ENCODE data around the gene NUDT15.
"Not testable (repeated sequence)": the region's sequence is repeated elsewhere in the genome, so short reads cannot be mapped to it uniquely, and the experiment has no call there.

NUDT15 gene

DNA sequence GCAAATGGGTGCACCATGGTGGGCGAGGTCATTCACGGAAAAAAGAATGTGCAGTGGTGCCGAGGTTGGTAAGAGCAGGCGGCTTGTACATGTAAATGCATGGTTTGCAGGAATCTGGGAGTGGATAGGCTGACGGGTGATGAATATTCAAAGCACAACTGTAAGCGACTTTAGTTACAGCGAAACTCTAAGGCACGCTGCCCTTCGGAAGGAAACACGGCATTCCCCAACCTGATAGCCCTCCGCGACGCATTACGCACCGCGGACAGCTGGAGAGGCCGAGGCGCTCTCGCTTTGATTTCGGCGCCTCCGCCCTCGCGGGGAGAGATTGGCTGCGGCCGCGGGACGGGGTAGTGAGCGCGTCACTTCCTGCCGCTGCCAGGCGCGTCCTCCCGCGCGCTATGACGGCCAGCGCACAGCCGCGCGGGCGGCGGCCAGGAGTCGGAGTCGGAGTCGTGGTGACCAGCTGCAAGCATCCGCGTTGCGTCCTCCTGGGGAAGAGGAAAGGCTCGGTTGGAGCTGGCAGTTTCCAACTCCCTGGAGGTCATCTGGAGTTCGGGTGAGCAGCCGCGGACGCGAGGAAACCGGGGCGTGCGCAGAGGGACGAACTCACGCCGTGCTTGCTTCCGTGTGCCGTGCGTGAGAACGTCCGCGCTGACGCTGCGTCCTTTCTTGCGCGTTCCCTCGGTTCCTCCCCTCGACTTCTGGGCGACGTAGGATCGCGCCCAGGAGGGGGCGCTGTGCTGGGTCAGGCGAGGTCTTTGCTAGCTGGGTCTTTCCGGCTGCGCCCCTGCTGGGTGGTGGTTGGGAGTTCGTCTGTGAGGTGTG is at the start of gene NUDT15:
Gene NUDT15, plus strand, starts transcription at position 381 of the 828 bp plus-strand sequence. Its CDS starts 21 bp downstream, at position 402.
- peaks cover 20 to 27% (median 23%) of the 10 kb centered on the region in 11 experiments for H3K9me3 ChIP-seq (replicated peaks in 1 of 11)
- peaks cover 14 to 63% (median 45%) of the 10 kb centered on the region in 11 experiments for H3K36me3 ChIP-seq
- H3K4me3 ChIP-seq, result peak within 1 kb of the TSS; percentile 57 to 79 (median 70)
- no peak for TF ChIP-seq Cebpa-rat (IDR thresholded peaks at IDR 0.05)
- H3K27ac ChIP-seq, result peak within 1 kb of the TSS; percentile 84 to 99 (median 92)
- peak within 1 kb of the TSS; percentile 83 to 97 (median 90) for H3K9ac ChIP-seq
- peaks cover 26 to 45% (median 30%) of the 10 kb centered on the region in 10 experiments for H3K4me1 ChIP-seq
- H3K4me2 ChIP-seq, result peak within 1 kb of the TSS; percentile 79 to 96 (median 88)
- H3K27me3 ChIP-seq, result no peaks in the 10 kb centered on the region
- H4K20me1 ChIP-seq, result peaks cover 0 to 12% (median 0%) of the 10 kb centered on the region in 11 experiments; a peak in 1 of 22 replicates

DNA sequence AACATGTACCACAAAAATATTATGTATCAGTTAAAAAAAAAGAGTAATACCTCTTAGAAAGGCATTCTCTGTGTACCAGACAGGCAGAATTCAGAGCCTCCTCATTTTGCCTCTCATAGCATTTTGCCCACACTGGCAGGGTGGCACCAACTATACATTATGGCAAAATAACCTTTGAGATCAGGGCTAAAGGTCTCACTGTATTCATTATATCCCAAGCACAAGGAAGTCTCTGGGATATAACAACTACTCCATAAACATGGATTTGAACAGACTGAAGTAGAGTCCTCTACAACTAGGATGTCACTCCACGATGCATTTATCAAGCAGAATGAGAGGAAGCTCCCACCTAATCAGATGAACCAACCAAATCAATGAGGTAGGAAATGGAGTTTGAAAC is 47.1 kb upstream of the NUDT15 start:
- no peak overlapping the region for H3K4me3 ChIP-seq
- H3K36me3 ChIP-seq, result peaks cover 77 to 97% (median 93%) of the 10 kb centered on the region in 11 experiments
- no peaks in the 10 kb centered on the region for H3K27me3 ChIP-seq
- no peak overlapping the region for H3K27ac ChIP-seq
- peaks cover 0 to 33% (median 0%) of the 10 kb centered on the region in 11 experiments; a peak in 4 of 22 replicates for H4K20me1 ChIP-seq
- no peak overlapping the region for H3K4me2 ChIP-seq
- no peak for TF ChIP-seq Cebpa-rat (IDR thresholded peaks at IDR 0.05)
- no peak overlapping the region for H3K9ac ChIP-seq
- H3K4me1 ChIP-seq, result no peaks in the 10 kb centered on the region
- peaks cover 0 to 13% (median 4%) of the 10 kb centered on the region in 11 experiments; a peak in 10 of 22 replicates for H3K9me3 ChIP-seq (replicated peaks in 1 of 11)

DNA sequence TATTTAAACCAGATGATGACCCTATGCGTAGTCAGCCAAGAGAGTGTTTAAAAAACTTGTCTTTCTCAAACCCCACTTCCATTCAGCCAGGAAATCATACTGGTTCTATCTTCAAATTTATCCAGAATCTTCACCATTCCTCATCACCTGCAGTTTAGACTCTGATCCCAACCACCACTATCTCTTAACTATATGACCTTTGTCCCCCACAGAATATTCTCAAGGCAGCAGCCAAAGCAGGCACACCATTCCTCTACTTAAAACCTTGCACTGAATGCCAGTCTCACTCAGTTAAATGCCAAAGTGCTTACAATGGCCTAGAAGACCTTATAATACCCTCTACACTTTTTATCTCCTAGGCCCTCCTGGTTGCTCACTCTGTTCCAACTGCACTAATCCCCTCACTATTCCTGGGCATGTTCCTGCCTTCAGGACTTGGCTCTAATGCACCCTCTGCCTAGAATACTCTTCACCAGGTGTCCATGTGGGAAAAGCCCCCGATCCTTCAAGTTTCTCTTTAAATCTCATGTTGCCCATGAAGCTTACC is 46.5 kb upstream of the NUDT15 start:
- H3K27me3 ChIP-seq, result no peaks in the 10 kb centered on the region

DNA sequence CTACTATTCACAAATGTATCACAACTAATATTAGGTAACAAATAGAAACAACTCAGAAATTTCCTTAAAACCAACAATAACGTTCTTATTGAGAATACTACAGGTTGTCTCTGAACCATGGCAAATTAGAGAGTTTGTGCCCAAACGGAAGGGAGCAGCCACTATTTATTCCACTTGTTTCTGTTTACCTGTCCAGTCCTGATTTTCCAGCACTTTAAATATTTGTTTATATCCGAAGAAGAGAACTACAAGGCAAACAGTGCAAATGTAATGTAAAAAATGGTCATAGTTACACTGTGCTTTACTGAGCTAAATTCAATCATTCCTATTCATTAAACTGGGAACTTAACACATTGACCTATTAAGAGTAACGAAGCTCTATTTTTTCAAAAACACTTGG is 45.7 kb upstream of the NUDT15 start:
- no peak for TF ChIP-seq Cebpa-rat (IDR thresholded peaks at IDR 0.05)
- Histone ChIP-seq H3K27me3 (no peaks in the 10 kb centered on the region), H3K4me2 (no peak overlapping the region), H3K4me3 (no peak overlapping the region), H3K27ac (no peak overlapping the region), H3K4me1 (no peaks in the 10 kb centered on the region), H3K36me3 (peaks cover 73 to 96% (median 92%) of the 10 kb centered on the region in 11 experiments), H3K9ac (no peak overlapping the region), H3K9me3 (replicated peaks in 1 of 11) (no peaks in the 10 kb centered on the region), H4K20me1 (peaks cover 0 to 35% (median 0%) of the 10 kb centered on the region in 11 experiments; a peak in 4 of 22 replicates)

More for the DNA sequence above, 46.5 kb upstream of the NUDT15 start:
- Histone ChIP-seq H4K20me1 (peaks cover 0 to 33% (median 0%) of the 10 kb centered on the region in 11 experiments; a peak in 4 of 22 replicates), H3K9me3 (replicated peaks in 1 of 11) (peaks cover 0 to 8% (median 2%) of the 10 kb centered on the region in 11 experiments; a peak in 9 of 22 replicates), H3K36me3 (peaks cover 73 to 96% (median 92%) of the 10 kb centered on the region in 11 experiments), H3K4me2 (no peak overlapping the region), H3K9ac (no peak overlapping the region), H3K27ac (no peak overlapping the region), H3K4me3 (no peak overlapping the region), H3K4me1 (no peaks in the 10 kb centered on the region)
- TF ChIP-seq Cebpa-rat (IDR thresholded peaks at IDR 0.05), result no peak

DNA sequence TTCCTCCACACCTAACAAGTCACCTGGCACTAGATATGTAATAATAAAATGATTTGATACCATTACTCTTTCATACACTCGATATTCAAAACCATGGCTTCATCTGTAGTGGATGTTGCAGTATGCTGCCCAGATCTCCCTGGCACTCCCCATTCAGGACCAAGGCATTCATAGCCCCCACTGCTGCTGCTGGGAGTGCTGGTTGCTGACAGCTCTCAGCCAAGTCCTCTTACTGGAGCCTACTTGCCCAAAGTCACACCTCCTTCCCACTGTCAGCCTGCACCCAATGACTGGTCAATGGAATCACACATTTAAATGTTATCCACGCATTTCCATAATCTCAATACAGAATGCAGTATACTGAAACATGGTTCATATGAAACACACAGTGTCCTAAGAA is 40.1 kb upstream of the NUDT15 start:
- H3K27me3 ChIP-seq, result no peaks in the 10 kb centered on the region
- H3K4me2 ChIP-seq, result no peak overlapping the region

DNA sequence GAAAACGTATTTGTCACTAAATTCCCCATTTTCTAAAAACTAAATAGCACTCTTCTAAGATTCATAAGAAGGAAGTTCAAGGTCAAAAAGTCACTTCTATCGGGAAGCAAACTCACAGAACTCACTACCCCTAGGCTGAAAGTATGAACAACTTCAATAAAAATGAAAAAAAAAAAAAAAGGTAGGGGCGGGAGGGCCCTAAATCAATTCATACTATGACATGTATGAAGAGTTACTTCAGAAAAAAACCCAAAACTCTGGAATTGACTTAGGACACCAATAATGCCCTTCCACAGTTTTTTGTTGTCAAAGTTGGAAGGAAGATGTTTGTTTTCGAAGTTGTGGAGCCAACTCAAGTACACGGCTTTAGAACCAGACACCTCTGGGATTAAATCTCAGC is 37.6 kb upstream of the NUDT15 start:
- TF ChIP-seq Cebpa-rat (IDR thresholded peaks at IDR 0.05), result no peak
- Histone ChIP-seq H3K9ac (peak overlapping the region; percentile 84 to 94 (median 89)), H3K27ac (peak overlapping the region in 3 of 11 experiments; percentile 87 to 89 (median 87); a peak in 3 of 22 replicates), H3K4me2 (peak overlapping the region; percentile 77 to 94 (median 89)), H3K36me3 (peaks cover 21 to 39% (median 28%) of the 10 kb centered on the region in 11 experiments; a peak in 21 of 22 replicates), H3K9me3 (replicated peaks in 1 of 11) (no peaks in the 10 kb centered on the region), H4K20me1 (peaks cover 0 to 37% (median 7%) of the 10 kb centered on the region in 11 experiments; a peak in 8 of 22 replicates), H3K4me1 (peaks cover 14 to 36% (median 19%) of the 10 kb centered on the region in 10 experiments), H3K27me3 (no peaks in the 10 kb centered on the region), H3K4me3 (peak overlapping the region; percentile 79 to 100 (median 95))

More for the DNA sequence above, 40.1 kb upstream of the NUDT15 start:
- no peak overlapping the region for H3K27ac ChIP-seq
- H3K4me1 ChIP-seq, result peaks cover 14 to 27% (median 18%) of the 10 kb centered on the region in 10 experiments
- TF ChIP-seq Cebpa-rat (IDR thresholded peaks at IDR 0.05), result no peak
- H3K9me3 ChIP-seq (replicated peaks in 1 of 11), result no peaks in the 10 kb centered on the region
- H3K9ac ChIP-seq, result no peak overlapping the region
- H4K20me1 ChIP-seq, result peaks cover 0 to 42% (median 7%) of the 10 kb centered on the region in 11 experiments; a peak in 8 of 22 replicates
- no peak overlapping the region for H3K4me3 ChIP-seq
- H3K36me3 ChIP-seq, result peaks cover 37 to 63% (median 53%) of the 10 kb centered on the region in 11 experiments

DNA sequence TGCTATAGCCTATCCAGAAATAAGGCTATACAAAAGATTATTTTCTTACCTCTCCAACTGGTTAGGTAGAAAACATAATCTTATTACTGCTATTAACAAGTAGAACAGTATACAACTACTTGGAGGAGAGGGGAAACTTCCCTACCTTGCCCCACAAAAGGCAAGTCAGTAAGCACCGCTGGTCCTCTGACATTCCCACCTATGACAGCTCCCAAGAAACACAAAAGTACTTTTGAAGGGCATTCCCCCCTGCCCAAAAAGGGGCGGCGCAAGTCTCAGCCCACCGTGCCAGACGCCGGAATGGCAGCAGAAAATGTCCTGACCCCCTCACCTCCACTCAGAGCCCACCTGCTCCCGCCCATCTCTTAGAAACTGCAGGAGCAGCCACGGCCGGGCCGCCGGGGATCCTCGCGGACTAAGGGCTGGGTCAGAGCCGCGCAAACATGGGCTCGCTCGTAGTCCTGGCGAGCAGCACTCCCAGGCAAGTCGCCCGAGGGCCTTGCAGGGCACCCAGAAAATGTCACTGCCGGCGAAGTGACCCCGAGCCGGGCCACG is 36.9 kb upstream of the NUDT15 start:
- no peak for TF ChIP-seq Cebpa-rat (IDR thresholded peaks at IDR 0.05)

DNA sequence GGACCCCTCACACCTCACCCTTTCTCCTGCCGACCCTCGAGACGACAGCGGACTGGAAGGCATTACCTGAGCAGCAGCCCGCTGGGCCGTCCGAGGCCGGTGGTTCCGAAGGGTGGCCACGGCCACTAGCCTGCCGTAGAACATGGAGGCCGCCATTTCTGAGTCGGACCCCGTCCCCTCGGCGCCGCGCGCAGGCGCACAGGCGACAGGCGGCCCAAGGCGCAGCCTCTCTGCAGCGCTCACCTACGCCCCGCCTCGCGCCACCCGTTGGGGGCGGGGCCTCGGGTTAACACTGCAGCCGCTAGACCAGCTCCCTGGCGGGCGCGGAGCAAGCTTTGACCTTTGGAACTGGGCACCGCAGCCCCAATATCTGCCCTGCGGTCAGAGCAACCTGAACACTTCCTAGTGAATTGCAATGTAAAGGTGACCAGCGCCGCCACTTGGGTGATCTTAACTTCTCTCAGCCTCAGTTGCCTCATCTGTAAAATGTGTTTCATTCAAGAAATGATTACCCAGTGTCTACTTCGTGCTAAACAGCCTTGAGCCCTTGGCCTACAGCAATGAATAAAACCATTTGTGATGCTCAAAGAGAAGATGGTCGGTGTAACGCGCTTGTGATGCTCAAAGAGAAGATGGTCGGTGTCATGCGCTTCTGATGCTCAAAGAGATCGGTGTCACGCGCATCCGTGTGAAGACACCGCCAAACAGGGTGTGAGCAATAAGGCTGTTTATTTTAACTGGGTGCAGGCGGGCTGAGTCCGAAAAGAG is 36.2 kb upstream of the NUDT15 start, which contains the start of gene SUCLA2:
Gene SUCLA2, minus strand, starts transcription at position 160 of the 768 bp plus-strand sequence. Its CDS starts 4 bp downstream, at position 156.
- H3K27ac ChIP-seq, result peak within 1 kb of the TSS; percentile 77 to 89 (median 82)

More for the DNA sequence above, 36.9 kb upstream of the NUDT15 start:
- Histone ChIP-seq H3K9ac (peak overlapping the region; percentile 84 to 94 (median 89)), H3K27me3 (no peaks in the 10 kb centered on the region), H3K27ac (peak overlapping the region; percentile 77 to 89 (median 82)), H3K4me3 (peak overlapping the region; percentile 79 to 100 (median 95)), H3K4me1 (peaks cover 14 to 36% (median 19%) of the 10 kb centered on the region in 10 experiments), H3K9me3 (replicated peaks in 1 of 11) (no peaks in the 10 kb centered on the region), H4K20me1 (peaks cover 0 to 37% (median 7%) of the 10 kb centered on the region in 11 experiments; a peak in 8 of 22 replicates), H3K4me2 (peak overlapping the region; percentile 77 to 94 (median 89)), H3K36me3 (peaks cover 20 to 33% (median 24%) of the 10 kb centered on the region in 11 experiments; a peak in 21 of 22 replicates)

DNA sequence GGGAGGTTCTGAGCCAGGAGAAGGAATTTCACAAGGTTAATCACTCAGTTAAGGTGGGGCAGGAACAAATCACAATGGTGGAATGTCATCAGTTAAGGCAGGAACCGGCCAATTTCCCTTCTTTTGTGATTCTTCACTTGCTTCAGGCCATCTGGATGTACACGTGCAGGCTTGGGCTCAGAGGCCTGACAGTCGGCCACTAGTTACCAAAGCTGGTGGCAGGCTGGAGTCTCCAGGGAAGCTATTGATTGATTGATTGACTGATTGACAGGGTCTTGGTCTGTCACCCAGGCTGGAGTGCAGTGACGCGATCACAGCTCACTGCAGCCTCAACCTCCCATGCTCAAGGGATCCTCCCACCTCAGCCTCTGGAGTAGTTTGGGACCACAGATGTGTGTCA is 35.5 kb upstream of the NUDT15 start:
- peak overlapping the region in 5 of 11 experiments; percentile 83 to 94 (median 91); a peak in 4 of 22 replicates for H3K4me2 ChIP-seq
- not testable (repeated sequence) for H3K27ac ChIP-seq; H3K4me3 ChIP-seq; H3K9ac ChIP-seq; H3K9me3 ChIP-seq (replicated peaks in 1 of 11); H3K27me3 ChIP-seq
- peaks cover 8 to 19% (median 13%) of the 10 kb centered on the region in 11 experiments; a peak in 17 of 22 replicates for H3K36me3 ChIP-seq
- peaks cover 0 to 29% (median 7%) of the 10 kb centered on the region in 11 experiments; a peak in 8 of 22 replicates for H4K20me1 ChIP-seq
- peaks cover 14 to 40% (median 19%) of the 10 kb centered on the region in 10 experiments for H3K4me1 ChIP-seq

More for the DNA sequence above, 36.2 kb upstream of the NUDT15 start, which contains the start of gene SUCLA2:
- H3K27me3 ChIP-seq, result no peaks in the 10 kb centered on the region
- H3K9ac ChIP-seq, result peak within 1 kb of the TSS; percentile 84 to 94 (median 89)
- H3K4me1 ChIP-seq, result peaks cover 14 to 37% (median 19%) of the 10 kb centered on the region in 10 experiments
- peaks cover 14 to 26% (median 18%) of the 10 kb centered on the region in 11 experiments; a peak in 21 of 22 replicates for H3K36me3 ChIP-seq
- H4K20me1 ChIP-seq, result peaks cover 0 to 33% (median 7%) of the 10 kb centered on the region in 11 experiments; a peak in 8 of 22 replicates
- no peaks in the 10 kb centered on the region for H3K9me3 ChIP-seq (replicated peaks in 1 of 11)
- TF ChIP-seq Cebpa-rat (IDR thresholded peaks at IDR 0.05), result no peak
- H3K4me3 ChIP-seq, result peak within 1 kb of the TSS; percentile 79 to 100 (median 95)
- H3K4me2 ChIP-seq, result peak within 1 kb of the TSS; percentile 79 to 94 (median 89)

All from BLaER1 treated with 17β-estradiol and CSF1 and Interleukin-3, amounts not matched to agents 10 nM and 100 nM (cell line).